Measurements from ENCODE around the gene TPRN.

- no peak for TF ChIP-seq CTCF (IDR thresholded peaks at IDR 0.05; ENCODE audit: insufficient read depth, low read depth, low read length)
- TF ChIP-seq EZH2 (IDR thresholded peaks at IDR 0.05; ENCODE audit: insufficient read depth, low read length): no peak
Measured at GRCh38 chr9:137247135-137247915, 46.8 kb upstream of the TPRN start.
